HEK293 (cell line): Measurements from ENCODE around the gene LBX2.

Experiments used
- CTCF ChIA-PET: fragments of 350-600 bp; formaldehyde crosslinking; extraction: SDS; loops from one replicate; lab custom pipeline; 2021; ENCODE audit warnings: antibody characterized with exemption; lab: Yijun Ruan, JAX
- POLR2A ChIA-PET: fragments of 300-600 bp; formaldehyde crosslinking; extraction: SDS; loops from one replicate; lab custom pipeline; 2020; ENCODE audit warnings: antibody characterized with exemption, inconsistent platforms; lab: Yijun Ruan, JAX
- H3K27ac ChIP-seq: fragments of 200-500 bp; sonication (Bioruptor generic); 2 replicates; pipeline ENCODE4 v1.5.1; 2014; ENCODE audit warnings: low read depth, low read length, control low read depth, inconsistent platforms; ENCODE audit errors: extremely low read depth
- H3K36me3 ChIP-seq, 2 experiments: fragments of 200-500 bp in 1 of 2; sonication (Bioruptor generic) in 1 of 2; 1 replicate in 1 of 2; 2 replicates in 1 of 2; pipeline ENCODE4 v1.5.1; 2014 to 2017; ENCODE audit warnings: inconsistent platforms in 2 of 2, low read length in 2 of 2; ENCODE audit not compliant: control insufficient read depth in 2 of 2, insufficient read depth in 1 of 2
- H3K4me1 ChIP-seq: fragments of 200-500 bp; sonication (Bioruptor generic); 2 replicates; pipeline ENCODE4 v1.5.1; 2014; ENCODE audit warnings: mild to moderate bottlenecking, low read length, inconsistent platforms; ENCODE audit not compliant: control insufficient read depth, insufficient read depth
- H3K4me3 ChIP-seq: 2 replicates; pipeline ENCODE4 v1.5.1; 2011; ENCODE audit warnings: low read depth, mild to moderate bottlenecking, control low read depth, low read length, moderate library complexity
- H3K9me3 ChIP-seq: fragments of 200-500 bp; sonication (Bioruptor generic); 2 replicates; pipeline ENCODE4 v1.5.1; 2014; ENCODE audit warnings: low read depth, low read length, inconsistent platforms; ENCODE audit not compliant: control insufficient read depth, insufficient read depth
- KLF8 ChIP-seq: fragments of 450-650 bp; formaldehyde crosslinking; IDR thresholded peaks from 2 replicates; pipeline ENCODE4 v1.5.1; 2016; ENCODE audit warnings: missing biosample characterization, missing genetic modification characterization
- MZF1 ChIP-seq: fragments of 450-650 bp; formaldehyde crosslinking; IDR thresholded peaks from 2 replicates; pipeline ENCODE4 v1.5.1; 2017; ENCODE audit warnings: missing biosample characterization, missing genetic modification characterization, borderline replicate concordance
- SCRT1 ChIP-seq: fragments of 450-650 bp; formaldehyde crosslinking; IDR thresholded peaks from 2 replicates; pipeline ENCODE4 v1.5.1; 2016; ENCODE audit warnings: missing biosample characterization, missing genetic modification characterization, borderline replicate concordance
- ZNF202 ChIP-seq: fragments of 450-650 bp; formaldehyde crosslinking; IDR thresholded peaks from 2 replicates; pipeline ENCODE4 v1.5.1; 2016; ENCODE audit warnings: missing biosample characterization, missing genetic modification characterization, borderline replicate concordance
- ZNF211 ChIP-seq: fragments of 450-650 bp; formaldehyde crosslinking; IDR thresholded peaks from 2 replicates; pipeline ENCODE4 v1.5.1; 2016; ENCODE audit warnings: low read depth, missing biosample characterization, missing genetic modification characterization
- ZNF302 ChIP-seq: fragments of 450-650 bp; formaldehyde crosslinking; IDR thresholded peaks from 2 replicates; pipeline ENCODE4 v1.5.1; 2016; ENCODE audit warnings: missing biosample characterization, missing genetic modification characterization, low read depth
- ZNF610 ChIP-seq: fragments of 450-650 bp; formaldehyde crosslinking; IDR thresholded peaks from 2 replicates; pipeline ENCODE4 v1.5.1; 2016; ENCODE audit warnings: missing biosample characterization, missing genetic modification characterization, borderline replicate concordance
- ZNF785 ChIP-seq: fragments of 450-650 bp; formaldehyde crosslinking; IDR thresholded peaks from 2 replicates; pipeline ENCODE4 v1.5.1; 2016; ENCODE audit warnings: missing biosample characterization, missing genetic modification characterization
- TF ChIP-seq, protein P1 (sequence below): fragments of 450-650 bp; formaldehyde crosslinking; IDR thresholded peaks from 2 replicates; pipeline ENCODE4 v1.5.1; 2017; ENCODE audit warnings: missing biosample characterization, missing genetic modification characterization
- TF ChIP-seq, protein P2 (sequence below): fragments of 450-650 bp; formaldehyde crosslinking; IDR thresholded peaks from 2 replicates; pipeline ENCODE4 v1.5.1; 2016; ENCODE audit warnings: missing biosample characterization, missing genetic modification characterization, low read depth
- TF ChIP-seq, protein P3 (sequence below): fragments of 450-650 bp; IDR thresholded peaks from 2 replicates; pipeline ENCODE4 v1.5.1; 2018; ENCODE audit warnings: missing biosample characterization, missing genetic modification characterization
- TF ChIP-seq, protein P4 (sequence below): fragments of 450-650 bp; formaldehyde crosslinking; IDR thresholded peaks from 2 replicates; pipeline ENCODE4 v1.5.1; 2016; ENCODE audit warnings: missing biosample characterization, missing genetic modification characterization
- TF ChIP-seq, protein P5 (sequence below): fragments of 450-650 bp; formaldehyde crosslinking; IDR thresholded peaks from 2 replicates; pipeline ENCODE4 v1.5.1; 2016; ENCODE audit warnings: missing biosample characterization, missing genetic modification characterization

Gene LBX2

DNA sequence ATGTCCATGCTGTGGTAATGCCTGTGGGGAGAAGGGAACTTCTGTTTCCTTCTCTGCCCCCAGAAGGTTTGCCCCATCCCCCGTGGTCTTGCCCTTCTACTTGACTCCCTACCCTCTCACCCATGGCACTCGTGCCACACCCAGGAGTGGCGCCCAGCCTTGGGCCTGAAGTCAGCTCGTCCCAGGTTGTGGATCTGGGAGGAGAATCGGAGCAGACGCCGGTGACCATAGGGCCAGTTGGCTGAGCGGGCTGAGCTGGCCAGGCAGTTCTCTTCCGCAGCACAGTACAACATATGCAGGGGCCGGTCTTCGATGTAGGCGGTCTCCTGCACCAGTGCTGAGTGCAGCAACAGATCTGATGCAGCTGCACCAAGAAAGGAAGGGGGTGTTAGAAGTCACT lies 35.0 kb upstream of the LBX2 start:
- Histone ChIP-seq H3K27ac (no peak overlapping the region), H3K9me3 (no peaks in the 10 kb centered on the region), H3K36me3 (peaks cover 0 to 38% of the 10 kb centered on the region in 2 experiments; a peak in 1 of 3 replicates), H3K4me3 (no peak overlapping the region), H3K4me1 (no peaks in the 10 kb centered on the region)
- TF ChIP-seq ZNF785 (tag by site-specific recombination) (no peak), ZNF202 (tag by site-specific recombination) (no peak)
- TF ChIP-seq, protein P1, sequence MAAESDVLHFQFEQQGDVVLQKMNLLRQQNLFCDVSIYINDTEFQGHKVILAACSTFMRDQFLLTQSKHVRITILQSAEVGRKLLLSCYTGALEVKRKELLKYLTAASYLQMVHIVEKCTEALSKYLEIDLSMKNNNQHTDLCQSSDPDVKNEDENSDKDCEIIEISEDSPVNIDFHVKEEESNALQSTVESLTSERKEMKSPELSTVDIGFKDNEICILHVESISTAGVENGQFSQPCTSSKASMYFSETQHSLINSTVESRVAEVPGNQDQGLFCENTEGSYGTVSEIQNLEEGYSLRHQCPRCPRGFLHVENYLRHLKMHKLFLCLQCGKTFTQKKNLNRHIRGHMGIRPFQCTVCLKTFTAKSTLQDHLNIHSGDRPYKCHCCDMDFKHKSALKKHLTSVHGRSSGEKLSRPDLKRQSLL (tag by site-specific recombination), result no peak
- TF ChIP-seq, protein P2, sequence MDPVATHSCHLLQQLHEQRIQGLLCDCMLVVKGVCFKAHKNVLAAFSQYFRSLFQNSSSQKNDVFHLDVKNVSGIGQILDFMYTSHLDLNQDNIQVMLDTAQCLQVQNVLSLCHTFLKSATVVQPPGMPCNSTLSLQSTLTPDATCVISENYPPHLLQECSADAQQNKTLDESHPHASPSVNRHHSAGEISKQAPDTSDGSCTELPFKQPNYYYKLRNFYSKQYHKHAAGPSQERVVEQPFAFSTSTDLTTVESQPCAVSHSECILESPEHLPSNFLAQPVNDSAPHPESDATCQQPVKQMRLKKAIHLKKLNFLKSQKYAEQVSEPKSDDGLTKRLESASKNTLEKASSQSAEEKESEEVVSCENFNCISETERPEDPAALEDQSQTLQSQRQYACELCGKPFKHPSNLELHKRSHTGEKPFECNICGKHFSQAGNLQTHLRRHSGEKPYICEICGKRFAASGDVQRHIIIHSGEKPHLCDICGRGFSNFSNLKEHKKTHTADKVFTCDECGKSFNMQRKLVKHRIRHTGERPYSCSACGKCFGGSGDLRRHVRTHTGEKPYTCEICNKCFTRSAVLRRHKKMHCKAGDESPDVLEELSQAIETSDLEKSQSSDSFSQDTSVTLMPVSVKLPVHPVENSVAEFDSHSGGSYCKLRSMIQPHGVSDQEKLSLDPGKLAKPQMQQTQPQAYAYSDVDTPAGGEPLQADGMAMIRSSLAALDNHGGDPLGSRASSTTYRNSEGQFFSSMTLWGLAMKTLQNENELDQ (tag by site-specific recombination), result no peak
- CTCF ChIA-PET, result interaction anchor here (4.1 to 4.3 kb wide), 2 partner anchors 53 kb away, joined by 30 to 34 read pairs; partner anchors contain the start of genes CCDC142 and TTC31
- POLR2A ChIA-PET, result no interaction called here

DNA sequence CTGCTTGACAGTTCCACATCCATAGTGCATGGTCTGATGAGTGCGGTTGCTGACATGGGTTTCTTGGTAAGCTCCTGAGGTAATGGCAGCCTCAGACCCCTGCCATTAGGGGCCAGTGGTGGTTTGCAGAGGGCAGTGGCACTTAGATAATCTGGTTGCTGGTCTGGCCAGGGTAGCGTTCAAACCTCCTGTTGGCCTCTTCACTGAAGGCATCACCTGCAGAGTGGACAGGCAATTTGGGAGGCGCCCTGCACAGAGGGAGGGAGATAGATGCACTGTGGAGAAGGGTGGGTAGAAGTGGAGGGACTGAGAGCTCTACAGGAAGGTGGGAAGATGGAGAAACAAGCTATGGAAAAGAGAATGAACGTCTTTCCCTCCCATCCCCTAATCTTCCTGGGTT lies 34.1 kb upstream of the LBX2 start:
- Histone ChIP-seq H3K27ac (no peak overlapping the region), H3K9me3 (no peaks in the 10 kb centered on the region), H3K4me1 (no peaks in the 10 kb centered on the region; the same call in 1 of the 2 replicates), H3K4me3 (no peak overlapping the region), H3K36me3 (peaks cover 0 to 39% of the 10 kb centered on the region in 2 experiments; a peak in 1 of 3 replicates)
- TF ChIP-seq, protein P3, sequence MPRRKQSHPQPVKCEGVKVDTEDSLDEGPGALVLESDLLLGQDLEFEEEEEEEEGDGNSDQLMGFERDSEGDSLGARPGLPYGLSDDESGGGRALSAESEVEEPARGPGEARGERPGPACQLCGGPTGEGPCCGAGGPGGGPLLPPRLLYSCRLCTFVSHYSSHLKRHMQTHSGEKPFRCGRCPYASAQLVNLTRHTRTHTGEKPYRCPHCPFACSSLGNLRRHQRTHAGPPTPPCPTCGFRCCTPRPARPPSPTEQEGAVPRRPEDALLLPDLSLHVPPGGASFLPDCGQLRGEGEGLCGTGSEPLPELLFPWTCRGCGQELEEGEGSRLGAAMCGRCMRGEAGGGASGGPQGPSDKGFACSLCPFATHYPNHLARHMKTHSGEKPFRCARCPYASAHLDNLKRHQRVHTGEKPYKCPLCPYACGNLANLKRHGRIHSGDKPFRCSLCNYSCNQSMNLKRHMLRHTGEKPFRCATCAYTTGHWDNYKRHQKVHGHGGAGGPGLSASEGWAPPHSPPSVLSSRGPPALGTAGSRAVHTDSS, result no peak
- TF ChIP-seq KLF8, result no peak
- TF ChIP-seq SCRT1 (tag by site-specific recombination), result no peak
- TF ChIP-seq, protein P4, sequence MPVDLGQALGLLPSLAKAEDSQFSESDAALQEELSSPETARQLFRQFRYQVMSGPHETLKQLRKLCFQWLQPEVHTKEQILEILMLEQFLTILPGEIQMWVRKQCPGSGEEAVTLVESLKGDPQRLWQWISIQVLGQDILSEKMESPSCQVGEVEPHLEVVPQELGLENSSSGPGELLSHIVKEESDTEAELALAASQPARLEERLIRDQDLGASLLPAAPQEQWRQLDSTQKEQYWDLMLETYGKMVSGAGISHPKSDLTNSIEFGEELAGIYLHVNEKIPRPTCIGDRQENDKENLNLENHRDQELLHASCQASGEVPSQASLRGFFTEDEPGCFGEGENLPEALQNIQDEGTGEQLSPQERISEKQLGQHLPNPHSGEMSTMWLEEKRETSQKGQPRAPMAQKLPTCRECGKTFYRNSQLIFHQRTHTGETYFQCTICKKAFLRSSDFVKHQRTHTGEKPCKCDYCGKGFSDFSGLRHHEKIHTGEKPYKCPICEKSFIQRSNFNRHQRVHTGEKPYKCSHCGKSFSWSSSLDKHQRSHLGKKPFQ (tag by site-specific recombination), result no peak
- no peak for TF ChIP-seq ZNF211 (tag by site-specific recombination)
- TF ChIP-seq ZNF610, result no peak
- no peak for TF ChIP-seq ZNF302 (tag by site-specific recombination)
- TF ChIP-seq, protein P5, sequence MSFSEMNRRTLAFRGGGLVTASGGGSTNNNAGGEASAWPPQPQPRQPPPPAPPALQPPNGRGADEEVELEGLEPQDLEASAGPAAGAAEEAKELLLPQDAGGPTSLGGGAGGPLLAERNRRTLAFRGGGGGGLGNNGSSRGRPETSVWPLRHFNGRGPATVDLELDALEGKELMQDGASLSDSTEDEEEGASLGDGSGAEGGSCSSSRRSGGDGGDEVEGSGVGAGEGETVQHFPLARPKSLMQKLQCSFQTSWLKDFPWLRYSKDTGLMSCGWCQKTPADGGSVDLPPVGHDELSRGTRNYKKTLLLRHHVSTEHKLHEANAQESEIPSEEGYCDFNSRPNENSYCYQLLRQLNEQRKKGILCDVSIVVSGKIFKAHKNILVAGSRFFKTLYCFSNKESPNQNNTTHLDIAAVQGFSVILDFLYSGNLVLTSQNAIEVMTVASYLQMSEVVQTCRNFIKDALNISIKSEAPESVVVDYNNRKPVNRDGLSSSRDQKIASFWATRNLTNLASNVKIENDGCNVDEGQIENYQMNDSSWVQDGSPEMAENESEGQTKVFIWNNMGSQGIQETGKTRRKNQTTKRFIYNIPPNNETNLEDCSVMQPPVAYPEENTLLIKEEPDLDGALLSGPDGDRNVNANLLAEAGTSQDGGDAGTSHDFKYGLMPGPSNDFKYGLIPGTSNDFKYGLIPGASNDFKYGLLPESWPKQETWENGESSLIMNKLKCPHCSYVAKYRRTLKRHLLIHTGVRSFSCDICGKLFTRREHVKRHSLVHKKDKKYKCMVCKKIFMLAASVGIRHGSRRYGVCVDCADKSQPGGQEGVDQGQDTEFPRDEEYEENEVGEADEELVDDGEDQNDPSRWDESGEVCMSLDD (tag by site-specific recombination), result no peak
- TF ChIP-seq MZF1, result no peak
- ChIA-PET POLR2A (interaction anchor here (1.0 kb wide), 1 partner anchor 21 kb away, joined by 5 read pairs; no protein-coding TSS in a partner anchor), CTCF (interaction anchor here (1.4 to 4.3 kb wide), 4 partner anchors 12 to 54 kb away, joined by 4 to 34 read pairs (median 20); partner anchors contain the start of genes CCDC142 and TTC31)
